Mucosa of descending colon (tissue), 3 donors: ENCODE results near the gene HOXD10. TPM values are rescaled to one million over a fixed set of nuclear protein-coding genes. Genes with fewer than 3 reads are reported as not detected.

ENCODE experiments used
- ATAC-seq: fragments of 200-7000 bp; cut with Tn5 transposase; one replicate; pipeline ENCODE4 v1.9.1; 2020; ENCODE audit warnings: mild to moderate bottlenecking, moderate library complexity
- DNase-seq, 3 donors: peaks; one replicate each; pipeline ENCODE4 v3.0.0-alpha.2; 2020
- H3K36me3 ChIP-seq: fragments of 200-600 bp; one replicate; pipeline ENCODE4 v1.8.0; 2021; ENCODE audit warnings: low read depth, mild to moderate bottlenecking
- H3K4me1 ChIP-seq: fragments of 200-600 bp; one replicate; pipeline ENCODE4 v1.8.0; 2021; ENCODE audit warnings: low read depth, mild to moderate bottlenecking
- H3K4me3 ChIP-seq: fragments of 200-600 bp; one replicate; pipeline ENCODE4 v1.8.0; 2021; ENCODE audit warnings: mild to moderate bottlenecking
- H3K9me3 ChIP-seq: fragments of 200-600 bp; one replicate; pipeline ENCODE4 v1.8.0; 2021; ENCODE audit warnings: mild to moderate bottlenecking
- CTCF ChIP-seq: fragments of 200-600 bp; IDR thresholded peaks from one replicate; pipeline ENCODE4 v1.8.0; 2022; ENCODE audit warnings: antibody characterized with exemption, mild to moderate bottlenecking
- intact Hi-C, 2 donors: fragments of 100-400 bp; cut with DNase I in 1 of 2; cut with micrococcal nuclease in 1 of 2; formaldehyde crosslinking; loops; one replicate each; pipeline versions ENCODE4 v1.11.0 to v1.11.1; 2022; cut with DNase I, micrococcal nuclease
- total RNA-seq, 3 donors: library from RNA; stranded (reverse); fragmentation: NEBNext Ultra II Directional in 2 of 3; extraction: Animal tissue kit (Norgen Biotek cat#: 25700) in 2 of 3; gene quantifications; one replicate each; pipeline versions ENCODE4 v1.2.1 to v1.2.4, GENCODE V29; 2021 to 2023
- donor health status: DM: no; HTN: no; CAD: no; lungs with moderate emphysema.
- donor health status: DM: no; HTN: no; CAD: no.
- donor health status: DM: no; HTN: yes; CAD: no.

Gene HOXD10
- total RNA-seq, 3 donors from 2014 or later = 1.8 to 4.1 (median 3.0) TPM

- Histone ChIP-seq H3K4me1 (peaks cover 15% of the 10 kb centered on the region), H3K36me3 (no peaks in the 10 kb centered on the region), H3K4me3 (no peak overlapping the region), H3K9me3 (no peaks in the 10 kb centered on the region)
- ATAC-seq (no peak), DNase-seq (no peak)
- no peak for TF ChIP-seq CTCF
- intact Hi-C loops = no loop called here
Measured at GRCh38 chr2:176078541-176079284, 37.9 kb upstream of the HOXD10 start.

- H3K4me3 ChIP-seq = no peak overlapping the region
Measured at GRCh38 chr2:176079285-176079830, 37.2 kb upstream of the HOXD10 start.

GRCh38 chr2:176079831-176080539, 36.6 kb upstream of the HOXD10 start:
- H3K4me3 ChIP-seq = no peak overlapping the region
- H3K36me3 ChIP-seq = no peaks in the 10 kb centered on the region
- H3K4me1 ChIP-seq = peaks cover 15% of the 10 kb centered on the region
- intact Hi-C loops = loop anchor here in 1 of 2 donors (5.0 to 10.0 kb wide), 2 partner anchors 393 to 715 kb away; no protein-coding TSS in a partner anchor
- peak; percentile 76 for ATAC-seq
- TF ChIP-seq CTCF = peak; percentile 54
- no peaks in the 10 kb centered on the region for H3K9me3 ChIP-seq
- peak in 2 of 3 donors; percentile 44 to 59 for DNase-seq

More at GRCh38 chr2:176079285-176079830, 37.2 kb upstream of the HOXD10 start:
- TF ChIP-seq CTCF = no peak
- Histone ChIP-seq H3K9me3 (no peaks in the 10 kb centered on the region), H3K4me1 (peaks cover 15% of the 10 kb centered on the region), H3K36me3 (no peaks in the 10 kb centered on the region)
- intact Hi-C loops = no loop called here
- no peak for ATAC-seq
- no peak for DNase-seq

DNA sequence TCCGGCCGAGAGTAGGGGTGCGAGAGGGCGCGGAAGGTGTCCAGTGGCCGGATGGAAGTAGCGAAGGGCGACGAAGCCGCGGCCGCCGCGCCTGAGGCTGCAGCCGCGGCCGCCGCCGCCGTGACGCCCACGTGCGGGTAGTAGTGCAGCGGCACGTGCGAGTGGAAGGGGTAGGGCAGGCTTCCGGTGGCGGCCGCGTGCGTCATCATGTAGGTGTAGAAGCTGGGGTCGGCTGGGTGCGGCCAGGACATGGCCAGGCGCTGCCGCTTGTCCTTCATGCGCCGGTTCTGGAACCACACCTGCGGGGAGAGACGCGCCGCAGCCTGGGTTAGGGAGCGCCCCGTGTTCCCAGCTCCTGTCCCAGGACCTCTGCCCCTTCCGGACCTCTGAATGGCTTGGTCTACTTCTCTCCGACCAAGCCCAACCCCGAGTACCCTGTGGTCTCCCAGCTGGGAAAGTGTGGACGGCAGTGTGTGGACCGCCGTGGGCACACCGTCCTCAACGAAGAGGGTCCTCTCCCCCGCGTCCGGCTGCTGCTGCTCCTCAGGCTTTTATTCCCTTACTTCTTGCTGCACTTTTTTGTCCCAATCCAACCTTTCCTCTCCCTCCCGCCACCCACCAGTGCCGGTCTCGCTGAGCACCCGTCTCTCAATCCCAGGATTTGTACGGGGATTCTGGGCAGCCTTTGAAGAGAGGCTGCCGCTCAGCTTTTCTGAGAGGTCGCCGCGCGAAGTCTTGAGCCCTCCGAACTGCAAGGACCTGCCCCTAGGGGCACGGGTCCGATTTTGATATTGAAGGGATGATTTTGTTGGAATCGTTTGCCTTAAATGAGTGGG, 35.8 kb upstream of the HOXD10 start:
- ATAC-seq (peak; percentile 63), DNase-seq (peak in 2 of 3 donors; percentile 28 to 54)
- H3K9me3 ChIP-seq = no peaks in the 10 kb centered on the region
- no peaks in the 10 kb centered on the region for H3K36me3 ChIP-seq
- intact Hi-C loops = loop anchor here in 1 of 2 donors (5.0 to 10.0 kb wide), 2 partner anchors 393 to 716 kb away; no protein-coding TSS in a partner anchor
- H3K4me1 ChIP-seq = peaks cover 16% of the 10 kb centered on the region
- no peak for TF ChIP-seq CTCF
- H3K4me3 ChIP-seq = no peak overlapping the region

- H3K4me3 ChIP-seq = no peak overlapping the region
- no peaks in the 10 kb centered on the region for H3K36me3 ChIP-seq
- no peak for ATAC-seq
- no peaks in the 10 kb centered on the region for H3K9me3 ChIP-seq
- peaks cover 21% of the 10 kb centered on the region for H3K4me1 ChIP-seq
- no peak for TF ChIP-seq CTCF
- no peak for DNase-seq
- intact Hi-C loops = loop anchor here in 1 of 2 donors (5.0 to 10.0 kb wide), 2 partner anchors 394 to 717 kb away; no protein-coding TSS in a partner anchor
Measured at GRCh38 chr2:176081376-176081836, 35.2 kb upstream of the HOXD10 start.
